Measurements from ENCODE around the gene C16orf95. TPM values are rescaled to one million over a fixed set of nuclear protein-coding genes. Genes with fewer than 3 reads are reported as not detected.

The C16orf95 gene
- total RNA-seq, 3 donors from 2014 or later (not counting 1 experiment from before 2014, with no cell fraction given), result 1.6 to 4.1 (median 2.7) TPM

DNA sequence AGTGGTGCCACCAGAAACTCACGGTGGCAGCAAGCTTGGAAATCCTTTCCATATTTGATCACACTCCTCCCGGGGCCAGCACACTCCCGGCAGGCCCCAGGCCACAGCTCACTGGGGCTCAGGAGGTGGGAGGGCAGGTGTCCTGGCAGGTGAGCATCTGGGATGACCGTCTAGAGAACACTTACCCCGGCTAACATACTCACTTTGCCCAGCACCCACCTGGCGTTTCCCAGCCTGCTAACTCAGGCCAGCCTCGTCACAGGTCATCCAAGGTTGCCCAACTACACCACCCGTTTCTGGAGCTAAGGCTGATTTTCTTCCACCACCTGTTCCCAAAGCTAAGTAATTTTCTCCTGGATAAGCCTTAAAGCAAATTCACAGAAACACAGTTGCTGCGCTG lies 41.5 kb upstream of the C16orf95 start:
- no peaks in the 10 kb centered on the region for H3K36me3 Mint-ChIP-seq
- H3K9me3 Mint-ChIP-seq, result no peaks in the 10 kb centered on the region
- TF ChIP-seq, protein P1, sequence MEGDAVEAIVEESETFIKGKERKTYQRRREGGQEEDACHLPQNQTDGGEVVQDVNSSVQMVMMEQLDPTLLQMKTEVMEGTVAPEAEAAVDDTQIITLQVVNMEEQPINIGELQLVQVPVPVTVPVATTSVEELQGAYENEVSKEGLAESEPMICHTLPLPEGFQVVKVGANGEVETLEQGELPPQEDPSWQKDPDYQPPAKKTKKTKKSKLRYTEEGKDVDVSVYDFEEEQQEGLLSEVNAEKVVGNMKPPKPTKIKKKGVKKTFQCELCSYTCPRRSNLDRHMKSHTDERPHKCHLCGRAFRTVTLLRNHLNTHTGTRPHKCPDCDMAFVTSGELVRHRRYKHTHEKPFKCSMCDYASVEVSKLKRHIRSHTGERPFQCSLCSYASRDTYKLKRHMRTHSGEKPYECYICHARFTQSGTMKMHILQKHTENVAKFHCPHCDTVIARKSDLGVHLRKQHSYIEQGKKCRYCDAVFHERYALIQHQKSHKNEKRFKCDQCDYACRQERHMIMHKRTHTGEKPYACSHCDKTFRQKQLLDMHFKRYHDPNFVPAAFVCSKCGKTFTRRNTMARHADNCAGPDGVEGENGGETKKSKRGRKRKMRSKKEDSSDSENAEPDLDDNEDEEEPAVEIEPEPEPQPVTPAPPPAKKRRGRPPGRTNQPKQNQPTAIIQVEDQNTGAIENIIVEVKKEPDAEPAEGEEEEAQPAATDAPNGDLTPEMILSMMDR (IDR thresholded peaks at IDR 0.05), result no peak
- peaks cover 4 to 5% of the 10 kb centered on the region in 2 donors for H3K4me1 Mint-ChIP-seq
- DNase-seq (no peak), ATAC-seq (no peak)
- H3K27me3 Mint-ChIP-seq (ENCODE audit: low read depth in 2 of 2), result no peaks in the 10 kb centered on the region
- no peaks in the 10 kb centered on the region for H3K4me1 ChIP-seq (ENCODE audit: control insufficient read depth, insufficient read depth, low read length)
- H3K4me3 Mint-ChIP-seq, result no peak overlapping the region
- intact Hi-C loops (cut with micrococcal nuclease), result no loop called here
- H3K27ac ChIP-seq (ENCODE audit: low read length), result no peak overlapping the region
- WGBS (ENCODE audit: insufficient coverage), result 97% methylated on average over 9 of the region's 9 CpGs
- H3K9me3 ChIP-seq (ENCODE audit: control insufficient read depth, insufficient read depth, low read length), result no peaks in the 10 kb centered on the region
- no peak overlapping the region for H3K27ac Mint-ChIP-seq
- no peak overlapping the region for H3K4me3 ChIP-seq (ENCODE audit: low read length)
- H3K36me3 ChIP-seq (ENCODE audit: control insufficient read depth, insufficient read depth, low read length), result peaks cover 31% of the 10 kb centered on the region
- H3K27me3 ChIP-seq (ENCODE audit: control insufficient read depth, insufficient read depth, low read length), result no peaks in the 10 kb centered on the region

GRCh38 chr16:87358250-87358649 lies 41.1 kb upstream of the C16orf95 start:
- 97% methylated on average over 17 of the region's 17 CpGs for WGBS (ENCODE audit: insufficient coverage)
- Histone ChIP-seq H3K27ac (ENCODE audit: low read length) (no peak overlapping the region), H3K9me3 (ENCODE audit: control insufficient read depth, insufficient read depth, low read length) (no peaks in the 10 kb centered on the region), H3K27me3 (ENCODE audit: control insufficient read depth, insufficient read depth, low read length) (no peaks in the 10 kb centered on the region), H3K4me3 (ENCODE audit: low read length) (no peak overlapping the region), H3K36me3 (ENCODE audit: control insufficient read depth, insufficient read depth, low read length) (peaks cover 32% of the 10 kb centered on the region), H3K4me1 (ENCODE audit: control insufficient read depth, insufficient read depth, low read length) (no peaks in the 10 kb centered on the region)
- Mint-ChIP-seq H3K27ac (no peak overlapping the region), H3K27me3 (ENCODE audit: low read depth in 2 of 2) (no peaks in the 10 kb centered on the region), H3K4me3 (no peak overlapping the region), H3K36me3 (no peaks in the 10 kb centered on the region), H3K4me1 (peaks cover 0 to under 1% of the 10 kb centered on the region in 2 donors), H3K9me3 (no peaks in the 10 kb centered on the region)
- TF ChIP-seq, protein P1 (IDR thresholded peaks at IDR 0.05), result no peak
- intact Hi-C loops (cut with micrococcal nuclease), result no loop called here
- ATAC-seq (no peak), DNase-seq (no peak)

DNA sequence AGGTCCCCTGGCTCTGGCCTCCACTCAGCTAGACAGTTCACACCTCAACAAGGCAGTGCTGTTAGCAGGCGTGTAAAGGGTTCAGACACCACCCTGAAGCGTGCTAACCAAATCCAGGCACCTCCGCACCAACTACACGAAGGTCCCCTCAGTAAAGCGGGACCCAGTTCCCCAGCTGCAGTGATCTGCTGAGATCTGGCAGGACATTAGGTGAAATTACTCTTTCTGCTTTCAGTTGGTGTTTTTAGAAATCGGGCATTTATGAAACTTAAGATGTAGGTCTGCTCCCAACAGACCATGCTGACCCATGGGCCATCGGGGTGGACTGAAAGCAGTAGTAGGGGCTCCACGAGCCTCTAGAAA lies 39.3 kb upstream of the C16orf95 start:
- H3K4me1 ChIP-seq (ENCODE audit: control insufficient read depth, insufficient read depth, low read length), result no peaks in the 10 kb centered on the region
- no peaks in the 10 kb centered on the region for H3K27me3 ChIP-seq (ENCODE audit: control insufficient read depth, insufficient read depth, low read length)
- Mint-ChIP-seq H3K4me1 (no peaks in the 10 kb centered on the region), H3K36me3 (no peaks in the 10 kb centered on the region), H3K4me3 (no peak overlapping the region), H3K9me3 (no peaks in the 10 kb centered on the region), H3K27ac (no peak overlapping the region), H3K27me3 (ENCODE audit: low read depth in 2 of 2) (no peaks in the 10 kb centered on the region)
- intact Hi-C loops (cut with micrococcal nuclease), result no loop called here
- TF ChIP-seq, protein P1 (IDR thresholded peaks at IDR 0.05), result no peak
- DNase-seq, result no peak
- no peak for ATAC-seq
- peaks cover 29% of the 10 kb centered on the region for H3K36me3 ChIP-seq (ENCODE audit: control insufficient read depth, insufficient read depth, low read length)
- no peak overlapping the region for H3K27ac ChIP-seq (ENCODE audit: low read length)
- H3K4me3 ChIP-seq (ENCODE audit: low read length), result no peak overlapping the region
- WGBS (ENCODE audit: insufficient coverage), result 92% methylated on average over 8 of the region's 8 CpGs
- no peaks in the 10 kb centered on the region for H3K9me3 ChIP-seq (ENCODE audit: control insufficient read depth, insufficient read depth, low read length)

GRCh38 chr16:87353613-87354012 lies 36.4 kb upstream of the C16orf95 start:
- H3K9me3 ChIP-seq (ENCODE audit: control insufficient read depth, insufficient read depth, low read length), result no peaks in the 10 kb centered on the region
- no peak overlapping the region for H3K27ac ChIP-seq (ENCODE audit: low read length)
- Mint-ChIP-seq H3K4me3 (no peak overlapping the region), H3K36me3 (no peaks in the 10 kb centered on the region), H3K9me3 (no peaks in the 10 kb centered on the region), H3K27ac (no peak overlapping the region), H3K4me1 (peaks cover 0 to 5% of the 10 kb centered on the region in 2 donors), H3K27me3 (ENCODE audit: low read depth in 2 of 2) (no peaks in the 10 kb centered on the region)
- no peaks in the 10 kb centered on the region for H3K4me1 ChIP-seq (ENCODE audit: control insufficient read depth, insufficient read depth, low read length)
- TF ChIP-seq, protein P1 (IDR thresholded peaks at IDR 0.05), result no peak
- H3K27me3 ChIP-seq (ENCODE audit: control insufficient read depth, insufficient read depth, low read length), result no peaks in the 10 kb centered on the region
- intact Hi-C loops (cut with micrococcal nuclease), result no loop called here
- ATAC-seq, result no peak
- no peak overlapping the region for H3K4me3 ChIP-seq (ENCODE audit: low read length)
- DNase-seq, result no peak
- 95% methylated on average over 17 of the region's 17 CpGs for WGBS (ENCODE audit: insufficient coverage)
- H3K36me3 ChIP-seq (ENCODE audit: control insufficient read depth, insufficient read depth, low read length), result peaks cover 11% of the 10 kb centered on the region
